Measurements from ENCODE around the gene SLC18A3. TPM values are rescaled to one million over a fixed set of nuclear protein-coding genes. Genes with fewer than 3 reads are reported as not detected.

Gene SLC18A3
- total RNA-seq, 1 experiment from 2014 or later, result not detected

- peak; percentile 11 for DNase-seq
- Histone ChIP-seq H3K36me3 (replicated peaks; ENCODE audit: control insufficient read depth, insufficient read depth, low read length) (no peaks in the 10 kb centered on the region), H3K4me3 (ENCODE audit: insufficient read depth, low read depth, low read length) (no peak overlapping the region), H3K27me3 (ENCODE audit: control insufficient read depth, insufficient read depth, low read length) (peaks cover 16% of the 10 kb centered on the region)
Observed at GRCh38 chr10:49600781-49601400, 9.2 kb upstream of the SLC18A3 start.

GRCh38 chr10:49601857-49602256 is 8.3 kb upstream of the SLC18A3 start:
- Histone ChIP-seq H3K4me3 (ENCODE audit: insufficient read depth, low read depth, low read length) (no peak overlapping the region), H3K27me3 (ENCODE audit: control insufficient read depth, insufficient read depth, low read length) (peaks cover 21% of the 10 kb centered on the region), H3K36me3 (replicated peaks; ENCODE audit: control insufficient read depth, insufficient read depth, low read length) (no peaks in the 10 kb centered on the region)
- DNase-seq, result peak; percentile 29

DNA sequence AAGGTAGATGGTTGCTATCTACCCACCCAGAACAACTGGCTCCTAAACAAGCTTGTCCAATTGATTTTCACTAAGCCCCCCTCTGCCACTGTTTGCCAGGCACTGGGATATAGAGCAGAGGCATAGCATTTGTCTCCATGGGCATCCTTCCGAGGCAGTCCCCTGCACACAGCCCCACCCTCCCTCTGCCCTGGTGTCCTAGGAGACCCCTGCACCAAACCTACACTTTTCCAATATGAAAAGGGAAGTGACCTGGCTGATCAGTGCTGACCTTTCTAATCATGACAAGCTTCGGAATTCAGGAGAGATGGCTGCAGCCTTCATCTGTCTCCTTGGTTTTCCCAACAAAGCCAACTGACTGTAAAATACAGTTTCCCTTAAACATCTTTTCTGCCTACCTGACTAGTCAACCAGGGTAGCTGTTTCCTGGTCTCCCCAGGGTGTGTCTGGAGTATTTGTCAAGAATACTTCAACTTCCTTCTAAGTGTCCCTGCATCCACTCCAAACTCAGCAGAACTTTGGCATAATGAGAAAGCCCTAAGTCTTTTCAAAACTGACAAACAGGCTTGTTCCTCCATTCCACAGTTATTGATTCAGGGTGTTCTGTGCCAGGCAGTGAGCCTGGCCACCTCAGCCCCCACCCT is 7.6 kb upstream of the SLC18A3 start:
- DNase-seq, result peak; percentile 7
- H3K36me3 ChIP-seq (replicated peaks; ENCODE audit: control insufficient read depth, insufficient read depth, low read length), result no peaks in the 10 kb centered on the region
- no peak overlapping the region for H3K4me3 ChIP-seq (ENCODE audit: insufficient read depth, low read depth, low read length)
- peaks cover 26% of the 10 kb centered on the region for H3K27me3 ChIP-seq (ENCODE audit: control insufficient read depth, insufficient read depth, low read length)

DNA sequence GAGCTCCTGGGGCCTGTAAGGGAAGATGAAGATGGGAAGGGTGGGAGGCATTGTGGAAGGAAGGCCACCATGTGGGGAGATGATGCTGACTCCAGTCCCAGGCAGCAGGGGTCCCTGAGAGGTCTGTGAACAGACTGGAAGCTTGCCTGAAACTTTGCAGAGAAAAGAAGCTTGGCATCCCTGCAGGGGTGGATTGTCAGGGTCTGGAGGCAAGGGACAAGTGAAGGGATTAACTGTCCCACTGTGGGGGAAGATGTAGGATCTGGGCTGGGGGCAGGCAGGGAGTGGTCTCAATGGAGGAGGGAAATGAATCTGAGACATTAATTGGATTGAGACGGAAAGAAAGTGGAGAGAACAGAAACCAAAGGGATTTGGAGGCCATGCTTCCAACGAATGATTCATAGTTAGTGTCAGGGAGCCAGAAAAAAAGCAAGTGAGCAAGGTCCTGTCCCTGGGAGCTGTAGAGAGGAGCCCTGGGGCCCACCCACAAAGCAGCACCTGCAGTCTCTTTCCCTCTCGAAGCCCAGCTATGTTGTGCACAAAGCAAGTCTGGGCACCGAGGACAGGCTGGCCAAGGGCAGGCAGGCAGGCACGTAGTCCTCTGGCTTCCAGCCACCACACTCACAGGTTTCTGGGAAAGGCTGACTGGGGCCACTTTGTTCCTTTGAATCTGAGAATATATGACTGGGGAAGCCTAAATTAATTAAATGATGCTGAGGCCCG is 4.7 kb upstream of the SLC18A3 start:
- H3K36me3 ChIP-seq (replicated peaks; ENCODE audit: control insufficient read depth, insufficient read depth, low read length), result no peaks in the 10 kb centered on the region
- H3K4me3 ChIP-seq (ENCODE audit: insufficient read depth, low read depth, low read length), result no peak overlapping the region
- peak; percentile 9 for DNase-seq
- H3K27me3 ChIP-seq (ENCODE audit: control insufficient read depth, insufficient read depth, low read length), result peaks cover 54% of the 10 kb centered on the region

DNA sequence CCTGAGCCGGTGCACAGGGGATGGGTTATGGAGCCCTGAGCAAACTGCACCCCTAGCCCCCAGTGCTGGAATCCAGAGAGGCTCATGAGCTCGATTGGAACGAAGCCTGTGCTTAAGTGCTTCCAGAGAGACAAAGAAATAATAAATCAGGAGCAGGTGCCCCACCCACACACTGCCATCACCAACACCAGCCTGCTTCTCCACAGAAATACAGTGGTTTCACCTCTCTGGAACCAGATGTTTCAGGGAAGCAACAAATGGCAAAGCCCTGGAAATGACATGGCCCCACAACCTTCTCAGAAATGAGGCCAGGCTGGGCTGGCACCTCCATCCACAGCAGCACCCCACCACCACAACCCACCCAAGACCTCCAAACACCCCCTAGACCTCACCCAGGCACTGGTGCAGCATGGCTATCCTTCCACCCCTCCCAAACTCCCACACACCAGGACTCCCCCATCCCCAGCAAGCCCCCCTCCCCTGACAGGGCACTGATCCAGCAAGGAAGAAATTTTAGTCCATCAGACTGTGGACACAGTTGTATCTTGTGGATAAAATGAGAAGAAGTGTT is 4.1 kb upstream of the SLC18A3 start:
- Histone ChIP-seq H3K36me3 (replicated peaks; ENCODE audit: control insufficient read depth, insufficient read depth, low read length) (no peaks in the 10 kb centered on the region), H3K4me3 (ENCODE audit: insufficient read depth, low read depth, low read length) (no peak overlapping the region), H3K27me3 (ENCODE audit: control insufficient read depth, insufficient read depth, low read length) (peaks cover 61% of the 10 kb centered on the region)
- peak; percentile 17 for DNase-seq

- Histone ChIP-seq H3K27me3 (ENCODE audit: control insufficient read depth, insufficient read depth, low read length) (peaks cover 71% of the 10 kb centered on the region), H3K4me3 (ENCODE audit: insufficient read depth, low read depth, low read length) (no peak overlapping the region), H3K36me3 (replicated peaks; ENCODE audit: control insufficient read depth, insufficient read depth, low read length) (no peaks in the 10 kb centered on the region)
- peak; percentile 96 for DNase-seq
Observed at GRCh38 chr10:49606981-49607535, 3.1 kb upstream of the SLC18A3 start.

DNA sequence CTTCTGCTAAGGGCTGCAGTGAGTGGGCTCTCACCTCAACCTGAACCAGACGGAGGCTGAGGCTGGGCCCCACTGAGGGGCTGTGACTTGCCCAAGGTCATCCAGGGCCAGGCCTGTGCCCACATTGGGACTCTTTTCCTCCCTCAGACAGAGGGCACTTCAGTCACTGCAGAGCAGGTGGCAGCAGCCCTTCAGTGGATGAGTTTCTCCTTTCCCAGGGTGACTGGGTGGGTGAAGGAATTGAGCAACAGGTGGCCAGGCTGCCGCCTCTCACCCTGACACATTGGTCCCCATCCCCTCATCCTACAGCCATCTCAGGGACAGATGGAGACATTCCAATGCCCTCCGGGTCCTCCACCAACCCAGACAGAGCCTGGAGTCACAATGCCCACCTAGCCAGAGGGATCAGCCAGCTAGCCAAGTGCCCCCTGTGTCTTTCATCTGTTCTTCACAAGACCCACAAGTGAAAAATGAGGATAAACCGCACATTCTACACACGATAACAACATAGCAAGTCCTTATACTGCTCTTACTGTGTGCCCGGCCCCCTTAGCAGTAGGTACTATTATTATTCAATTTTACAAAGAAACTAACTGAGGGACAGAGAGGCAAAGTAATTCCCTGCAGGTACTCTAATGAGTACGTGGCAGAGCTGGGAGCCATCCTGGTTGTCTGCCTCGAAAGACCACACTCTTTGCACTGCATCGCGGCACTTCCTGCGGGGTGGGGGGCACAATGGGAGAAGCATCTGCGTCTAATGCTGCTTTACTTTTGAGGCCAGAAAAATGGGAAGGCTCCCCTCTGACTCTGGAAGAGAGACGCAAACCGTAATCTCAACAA is 1.7 kb upstream of the SLC18A3 start:
- DNase-seq, result no peak
- H3K36me3 ChIP-seq (replicated peaks; ENCODE audit: control insufficient read depth, insufficient read depth, low read length), result no peaks in the 10 kb centered on the region
- peaks cover 84% of the 10 kb centered on the region for H3K27me3 ChIP-seq (ENCODE audit: control insufficient read depth, insufficient read depth, low read length)
- H3K4me3 ChIP-seq (ENCODE audit: insufficient read depth, low read depth, low read length), result peak overlapping the region; percentile 52; the same call in 1 of the 2 replicates

DNA sequence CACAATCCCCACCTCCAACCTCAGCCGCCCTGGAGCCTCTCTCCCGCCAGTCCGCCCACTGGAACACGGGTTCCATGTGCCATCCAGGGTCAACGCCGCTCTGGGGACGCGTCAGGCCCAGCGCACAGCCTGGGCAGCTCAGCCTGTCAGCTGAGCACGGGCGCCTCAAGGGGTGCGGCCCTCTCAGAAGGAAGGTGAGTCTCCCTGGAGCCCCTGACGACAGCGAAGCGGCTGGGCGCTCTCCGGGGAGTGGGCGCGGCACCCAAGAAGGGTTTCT is 1.2 kb upstream of the SLC18A3 start:
- Histone ChIP-seq H3K36me3 (replicated peaks; ENCODE audit: control insufficient read depth, insufficient read depth, low read length) (no peaks in the 10 kb centered on the region), H3K27me3 (ENCODE audit: control insufficient read depth, insufficient read depth, low read length) (peaks cover 87% of the 10 kb centered on the region), H3K4me3 (ENCODE audit: insufficient read depth, low read depth, low read length) (peak overlapping the region; percentile 52)
- DNase-seq, result peak; percentile 77

GRCh38 chr10:49609283-49610113 is 612 bp upstream of the SLC18A3 start:
- peak; percentile 92 for DNase-seq

DNA sequence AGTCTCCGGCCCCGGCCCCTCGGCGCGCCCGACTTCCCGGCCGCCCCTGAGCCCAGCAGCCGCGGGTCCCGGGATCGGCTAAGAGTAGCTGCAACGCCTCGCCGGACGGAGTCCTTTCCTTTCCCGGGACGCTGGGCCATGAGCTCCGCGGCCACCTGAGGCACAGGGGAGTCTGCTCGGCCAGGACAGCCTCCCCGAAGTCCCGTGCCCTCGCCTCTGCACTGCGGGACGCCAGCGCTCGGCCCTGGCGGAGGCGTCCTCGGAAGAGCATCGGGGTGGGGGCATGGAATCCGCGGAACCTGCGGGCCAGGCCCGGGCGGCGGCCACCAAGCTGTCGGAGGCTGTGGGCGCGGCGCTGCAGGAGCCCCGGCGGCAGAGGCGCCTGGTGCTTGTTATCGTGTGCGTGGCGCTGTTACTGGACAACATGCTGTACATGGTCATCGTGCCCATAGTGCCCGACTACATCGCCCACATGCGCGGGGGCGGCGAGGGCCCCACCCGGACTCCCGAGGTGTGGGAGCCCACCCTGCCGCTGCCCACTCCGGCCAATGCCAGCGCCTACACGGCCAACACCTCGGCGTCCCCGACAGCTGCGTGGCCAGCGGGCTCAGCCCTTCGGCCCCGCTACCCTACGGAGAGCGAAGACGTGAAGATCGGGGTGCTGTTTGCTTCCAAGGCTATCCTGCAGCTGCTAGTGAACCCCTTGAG is 502 bp downstream of the SLC18A3 start:
- H3K27me3 ChIP-seq (ENCODE audit: control insufficient read depth, insufficient read depth, low read length), result peaks cover 93% of the 10 kb centered on the region
- H3K36me3 ChIP-seq (replicated peaks; ENCODE audit: control insufficient read depth, insufficient read depth, low read length), result no peaks in the 10 kb centered on the region
- H3K4me3 ChIP-seq (ENCODE audit: insufficient read depth, low read depth, low read length), result peak overlapping the region; percentile 52
- peak; percentile 82 for DNase-seq

More at GRCh38 chr10:49609283-49610113, 612 bp upstream of the SLC18A3 start:
- no peaks in the 10 kb centered on the region for H3K36me3 ChIP-seq (replicated peaks; ENCODE audit: control insufficient read depth, insufficient read depth, low read length)
- peak overlapping the region; percentile 52 for H3K4me3 ChIP-seq (ENCODE audit: insufficient read depth, low read depth, low read length)
- H3K27me3 ChIP-seq (ENCODE audit: control insufficient read depth, insufficient read depth, low read length), result peaks cover 88% of the 10 kb centered on the region

DNA sequence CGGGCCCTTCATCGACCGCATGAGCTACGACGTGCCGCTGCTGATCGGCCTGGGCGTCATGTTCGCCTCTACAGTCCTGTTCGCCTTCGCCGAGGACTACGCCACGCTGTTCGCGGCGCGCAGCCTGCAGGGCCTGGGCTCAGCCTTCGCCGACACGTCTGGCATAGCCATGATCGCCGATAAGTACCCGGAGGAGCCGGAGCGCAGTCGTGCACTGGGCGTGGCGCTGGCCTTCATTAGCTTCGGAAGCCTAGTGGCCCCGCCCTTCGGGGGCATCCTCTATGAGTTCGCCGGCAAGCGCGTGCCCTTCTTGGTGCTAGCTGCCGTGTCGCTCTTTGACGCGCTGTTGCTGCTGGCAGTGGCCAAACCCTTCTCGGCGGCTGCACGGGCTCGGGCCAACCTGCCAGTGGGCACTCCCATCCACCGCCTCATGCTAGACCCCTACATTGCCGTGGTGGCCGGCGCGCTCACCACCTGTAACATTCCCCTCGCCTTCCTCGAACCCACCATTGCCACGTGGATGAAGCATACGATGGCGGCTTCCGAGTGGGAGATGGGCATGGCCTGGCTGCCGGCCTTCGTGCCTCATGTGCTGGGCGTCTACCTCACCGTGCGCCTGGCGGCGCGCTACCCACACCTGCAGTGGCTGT is 1.2 kb downstream of the SLC18A3 start:
- Histone ChIP-seq H3K27me3 (ENCODE audit: control insufficient read depth, insufficient read depth, low read length) (peaks cover 97% of the 10 kb centered on the region), H3K4me3 (ENCODE audit: insufficient read depth, low read depth, low read length) (no peak overlapping the region; the same call in 1 of the 2 replicates), H3K36me3 (replicated peaks; ENCODE audit: control insufficient read depth, insufficient read depth, low read length) (no peaks in the 10 kb centered on the region)
- DNase-seq, result peak; percentile 89

- peaks cover 99% of the 10 kb centered on the region for H3K27me3 ChIP-seq (ENCODE audit: control insufficient read depth, insufficient read depth, low read length)
- DNase-seq, result peak; percentile 72
- H3K4me3 ChIP-seq (ENCODE audit: insufficient read depth, low read depth, low read length), result no peak overlapping the region
- no peaks in the 10 kb centered on the region for H3K36me3 ChIP-seq (replicated peaks; ENCODE audit: control insufficient read depth, insufficient read depth, low read length)
Observed at GRCh38 chr10:49611816-49612512, 1.9 kb downstream of the SLC18A3 start.

Data from H7 (cell line).